Measurements from ENCODE around the gene PIP5K1B. TPM values are rescaled to one million over a fixed set of nuclear protein-coding genes. Genes with fewer than 3 reads are reported as not detected.

Gene PIP5K1B
- total and polyA plus RNA-seq, 4 donors = 0.09 to 30.9 (median 0.29) TPM

GRCh38 chr9:68947015-68947414 is 242.0 kb downstream of the PIP5K1B start:
- Histone ChIP-seq H3K4me3 (ENCODE audit: low read depth in 1 of 3, low read length in 3 of 3) (no peak overlapping the region), H3K9ac (ENCODE audit: low read depth in 1 of 2, low read length in 2 of 2) (no peak overlapping the region), H3K4me1 (ENCODE audit: control insufficient read depth in 4 of 4, insufficient read depth in 4 of 4, low read length in 3 of 4) (no peaks in the 10 kb centered on the region), H3K27me3 (ENCODE audit: control insufficient read depth in 4 of 4, insufficient read depth in 4 of 4, low read length in 3 of 4) (peaks cover 0 to 4% (median 0%) of the 10 kb centered on the region in 4 donors), H3K9me3 (ENCODE audit: control insufficient read depth in 4 of 4, low read length in 3 of 4) (no peaks in the 10 kb centered on the region), H3K27ac (ENCODE audit: low read depth in 1 of 2, low read length in 2 of 2) (no peak overlapping the region), H3K36me3 (ENCODE audit: control insufficient read depth in 4 of 4, insufficient read depth in 3 of 4, low read depth in 1 of 4, low read length in 3 of 4) (no peaks in the 10 kb centered on the region)
- TF ChIP-seq MAX (IDR thresholded peaks at IDR 0.05) = no peak
- DNase-seq (ENCODE audit: low spot score) = no peak
- WGBS = 85% methylated on average over 4 of the region's 4 CpGs

- no peaks in the 10 kb centered on the region for H3K9me3 ChIP-seq (ENCODE audit: control insufficient read depth in 4 of 4, low read length in 3 of 4)
- H3K27ac ChIP-seq (ENCODE audit: low read depth in 1 of 2, low read length in 2 of 2) = no peak overlapping the region
- H3K4me3 ChIP-seq (ENCODE audit: low read depth in 1 of 3, low read length in 3 of 3) = no peak overlapping the region
- DNase-seq (ENCODE audit: low spot score) = no peak
- H3K4me1 ChIP-seq (ENCODE audit: control insufficient read depth in 4 of 4, insufficient read depth in 4 of 4, low read length in 3 of 4) = no peaks in the 10 kb centered on the region
- 70% methylated on average over 3 of the region's 3 CpGs for WGBS
- H3K36me3 ChIP-seq (ENCODE audit: control insufficient read depth in 4 of 4, insufficient read depth in 3 of 4, low read depth in 1 of 4, low read length in 3 of 4) = no peaks in the 10 kb centered on the region
- no peak overlapping the region for H3K9ac ChIP-seq (ENCODE audit: low read depth in 1 of 2, low read length in 2 of 2)
- TF ChIP-seq NR2F2 (IDR thresholded peaks at IDR 0.05) = no peak
- no peak for TF ChIP-seq GABPA (IDR thresholded peaks at IDR 0.05 in 1 of 2, conservative IDR thresholded peaks at IDR 0.05 in 1 of 2)
- no peak for TF ChIP-seq SP1 (IDR thresholded peaks at IDR 0.05)
- no peak for TF ChIP-seq FOXA2 (IDR thresholded peaks at IDR 0.05)
- TF ChIP-seq EGR1 (IDR thresholded peaks at IDR 0.05; ENCODE audit: low read depth in 2 of 2) = no peak
- no peak for TF ChIP-seq ATF3 (IDR thresholded peaks at IDR 0.05)
- no peak for TF ChIP-seq YY1 (IDR thresholded peaks at IDR 0.05)
- TF ChIP-seq FOXA1 (IDR thresholded peaks at IDR 0.05) = no peak
- TF ChIP-seq HNF4A (conservative IDR thresholded peaks at IDR 0.05) = no peak
- peaks cover 0 to 4% (median 0%) of the 10 kb centered on the region in 4 donors for H3K27me3 ChIP-seq (ENCODE audit: control insufficient read depth in 4 of 4, insufficient read depth in 4 of 4, low read length in 3 of 4)
Measured at GRCh38 chr9:68947842-68948569, 243.0 kb downstream of the PIP5K1B start.

GRCh38 chr9:68949271-68950000 is 244.4 kb downstream of the PIP5K1B start:
- no peaks in the 10 kb centered on the region for H3K36me3 ChIP-seq (ENCODE audit: control insufficient read depth in 4 of 4, insufficient read depth in 3 of 4, low read depth in 1 of 4, low read length in 3 of 4)
- TF ChIP-seq TAF1 (conservative IDR thresholded peaks at IDR 0.05) = no peak
- TF ChIP-seq NR2F2 (IDR thresholded peaks at IDR 0.05) = no peak
- no peak for TF ChIP-seq RXRA (IDR thresholded peaks at IDR 0.05)
- TF ChIP-seq JUND (IDR thresholded peaks at IDR 0.05) = no peak
- no peak for TF ChIP-seq SP1 (IDR thresholded peaks at IDR 0.05)
- TF ChIP-seq RAD21 (IDR thresholded peaks at IDR 0.05) = peak in 1 of 2 donors; percentile 20
- no peak for TF ChIP-seq FOXA2 (IDR thresholded peaks at IDR 0.05)
- H3K27ac ChIP-seq (ENCODE audit: low read depth in 1 of 2, low read length in 2 of 2) = no peak overlapping the region
- no peak overlapping the region for H3K4me3 ChIP-seq (ENCODE audit: low read depth in 1 of 3, low read length in 3 of 3)
- H3K27me3 ChIP-seq (ENCODE audit: control insufficient read depth in 4 of 4, insufficient read depth in 4 of 4, low read length in 3 of 4) = peaks cover 0 to 4% (median 0%) of the 10 kb centered on the region in 4 donors
- WGBS = 84% methylated on average over 13 of the region's 13 CpGs
- no peak overlapping the region for H3K9ac ChIP-seq (ENCODE audit: low read depth in 1 of 2, low read length in 2 of 2)
- no peak for DNase-seq (ENCODE audit: low spot score)
- no peaks in the 10 kb centered on the region for H3K4me1 ChIP-seq (ENCODE audit: control insufficient read depth in 4 of 4, insufficient read depth in 4 of 4, low read length in 3 of 4)
- H3K9me3 ChIP-seq (ENCODE audit: control insufficient read depth in 4 of 4, low read length in 3 of 4) = no peaks in the 10 kb centered on the region
